Measurements from ENCODE around the gene STT3B.

STT3B gene

GRCh38 chr3:31516757-31517156 is 16.0 kb upstream of the STT3B start:
- DNase-seq (ENCODE audit: low read depth in 1 of 2, low spot score in 1 of 2), result no peak

- no peak for DNase-seq (ENCODE audit: low read depth in 1 of 2, low spot score in 1 of 2)
Observed at GRCh38 chr3:31521468-31521867, 11.3 kb upstream of the STT3B start.

- no peak for DNase-seq (ENCODE audit: low read depth in 1 of 2, low spot score in 1 of 2)
Observed at GRCh38 chr3:31522152-31522551, 10.6 kb upstream of the STT3B start.

GRCh38 chr3:31523543-31523942 is 9.2 kb upstream of the STT3B start:
- DNase-seq (ENCODE audit: low read depth in 1 of 2, low spot score in 1 of 2), result no peak

GRCh38 chr3:31525532-31525931 is 7.2 kb upstream of the STT3B start:
- DNase-seq (ENCODE audit: low read depth in 1 of 2, low spot score in 1 of 2), result no peak

GRCh38 chr3:31529421-31529820 is 3.3 kb upstream of the STT3B start:
- no peak for DNase-seq (ENCODE audit: low read depth in 1 of 2, low spot score in 1 of 2)

GRCh38 chr3:31530039-31530959 is 2.4 kb upstream of the STT3B start:
- DNase-seq (ENCODE audit: low read depth in 1 of 2, low spot score in 1 of 2), result no peak

GRCh38 chr3:31530960-31531335 is 1.8 kb upstream of the STT3B start:
- no peak for DNase-seq (ENCODE audit: low read depth in 1 of 2, low spot score in 1 of 2)

- no peak for DNase-seq (ENCODE audit: low read depth in 1 of 2, low spot score in 1 of 2)
Observed at GRCh38 chr3:31531452-31531991, 1.2 kb upstream of the STT3B start.

GRCh38 chr3:31531992-31532586 is 636 bp upstream of the STT3B start:
- peak; percentile 96 to 98 for DNase-seq (ENCODE audit: low read depth in 1 of 2, low spot score in 1 of 2)

GRCh38 chr3:31533169-31534064 is 692 bp downstream of the STT3B start:
- peak; percentile 41 to 45 for DNase-seq (ENCODE audit: low read depth in 1 of 2, low spot score in 1 of 2)

GRCh38 chr3:31534065-31534425 is 1.3 kb downstream of the STT3B start:
- no peak for DNase-seq (ENCODE audit: low read depth in 1 of 2, low spot score in 1 of 2)

GRCh38 chr3:31536497-31536896 is 3.8 kb downstream of the STT3B start:
- no peak for DNase-seq (ENCODE audit: low read depth in 1 of 2, low spot score in 1 of 2)

- DNase-seq (ENCODE audit: low read depth in 1 of 2, low spot score in 1 of 2), result no peak
Observed at GRCh38 chr3:31538801-31539200, 6.1 kb downstream of the STT3B start.

- DNase-seq (ENCODE audit: low read depth in 1 of 2, low spot score in 1 of 2), result no peak
Observed at GRCh38 chr3:31539275-31539674, 6.5 kb downstream of the STT3B start.

- no peak for DNase-seq (ENCODE audit: low read depth in 1 of 2, low spot score in 1 of 2)
Observed at GRCh38 chr3:31541089-31541488, 8.4 kb downstream of the STT3B start.

- no peak for DNase-seq (ENCODE audit: low read depth in 1 of 2, low spot score in 1 of 2)
Observed at GRCh38 chr3:31542246-31542645, 9.5 kb downstream of the STT3B start.

GRCh38 chr3:31543375-31543774 is 10.7 kb downstream of the STT3B start:
- no peak for DNase-seq (ENCODE audit: low read depth in 1 of 2, low spot score in 1 of 2)

- DNase-seq (ENCODE audit: low read depth in 1 of 2, low spot score in 1 of 2), result no peak
Observed at GRCh38 chr3:31544634-31545033, 11.9 kb downstream of the STT3B start.

- DNase-seq (ENCODE audit: low read depth in 1 of 2, low spot score in 1 of 2), result no peak
Observed at GRCh38 chr3:31546162-31546561, 13.4 kb downstream of the STT3B start.

- DNase-seq (ENCODE audit: low read depth in 1 of 2, low spot score in 1 of 2), result no peak
Observed at GRCh38 chr3:31546725-31547124, 14.0 kb downstream of the STT3B start.

Measured in activated T-helper 1 cell treated with anti-CD3 and anti-CD28 coated beads, Interleukin-2, amount 50 U/mL, for 16 hours (primary cell).